H1 (cell line): ENCODE measurements around the gene PRDM4.
"Not testable (repeated sequence)": the region's sequence is repeated elsewhere in the genome, so short reads cannot be mapped to it uniquely, and the experiment has no call there.

Experiments
- ATF3 ChIP-seq: IDR thresholded peaks from 2 replicates; pipeline ENCODE4 v1.6.1; 2011; ENCODE audit warnings: low read depth, mild to moderate bottlenecking, low read length; ENCODE audit not compliant: insufficient read depth
- CHD2 ChIP-seq: IDR thresholded peaks from 2 replicates; pipeline ENCODE4 v1.6.1; 2012; ENCODE audit warnings: low read length, improper control_type of control experiment
- EP300 ChIP-seq, 2 experiments: IDR thresholded peaks; 1 replicate in 1 of 2; 2 replicates in 1 of 2; pipeline ENCODE4 v1.6.1; 2011 to 2012; ENCODE audit warnings: low read depth in 2 of 2, low read length in 2 of 2, mild to moderate bottlenecking in 2 of 2, borderline replicate concordance in 1 of 2, inconsistent platforms in 1 of 2, moderate library complexity in 1 of 2
- NRF1 ChIP-seq: IDR thresholded peaks from 2 replicates; pipeline ENCODE4 v1.6.1; 2011; ENCODE audit warnings: mild to moderate bottlenecking, low read depth, low read length, improper control_type of control experiment
- POLR2A ChIP-seq, 2 experiments: IDR thresholded peaks; 1 replicate in 1 of 2; 2 replicates in 1 of 2; pipeline ENCODE4 v1.6.1; 2011; ENCODE audit warnings: low read depth in 2 of 2, low read length in 2 of 2, mild to moderate bottlenecking in 2 of 2; ENCODE audit errors: control extremely low read depth in 1 of 2
- TF ChIP-seq, protein P1 (sequence below), 3 experiments: IDR thresholded peaks; 1 replicate in 2 of 3; 2 replicates in 1 of 3; pipeline versions ENCODE4 v1.5.1 to v1.6.1; 2011; ENCODE audit warnings: low read length in 3 of 3, mild to moderate bottlenecking in 3 of 3, inconsistent platforms in 2 of 3, low read depth in 1 of 3, moderate library complexity in 1 of 3; ENCODE audit not compliant: insufficient read depth in 1 of 3; ENCODE audit errors: control extremely low read depth in 1 of 3

DNA sequence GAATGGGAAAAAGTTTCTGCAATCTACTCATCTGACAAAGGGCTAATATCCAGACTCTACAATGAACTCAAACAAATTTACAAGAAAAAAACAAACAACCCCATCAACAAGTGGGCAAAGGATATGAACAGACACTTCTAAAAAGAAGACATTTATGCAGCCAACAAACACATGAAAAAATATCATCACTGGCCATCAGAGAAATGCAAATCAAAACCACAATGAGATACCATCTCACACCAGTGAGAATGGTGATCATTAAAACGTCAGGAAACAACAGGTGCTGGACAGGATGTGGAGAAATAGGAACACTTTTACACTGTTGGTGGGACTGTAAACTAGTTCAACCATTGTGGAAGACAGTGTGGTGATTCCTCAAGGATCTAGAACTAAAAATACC lies 33.6 kb downstream of the PRDM4 start:
- not testable (repeated sequence) for TF ChIP-seq ATF3; EP300 (IDR thresholded peaks at IDR 0.05; ENCODE audit: borderline replicate concordance in 1 of 2, low read depth in 2 of 2, low read length in 2 of 2); NRF1; POLR2A (IDR thresholded peaks at IDR 0.05; ENCODE audit: control extremely low read depth in 1 of 2, low read depth in 2 of 2, low read length in 2 of 2); CHD2
- TF ChIP-seq, protein P1, sequence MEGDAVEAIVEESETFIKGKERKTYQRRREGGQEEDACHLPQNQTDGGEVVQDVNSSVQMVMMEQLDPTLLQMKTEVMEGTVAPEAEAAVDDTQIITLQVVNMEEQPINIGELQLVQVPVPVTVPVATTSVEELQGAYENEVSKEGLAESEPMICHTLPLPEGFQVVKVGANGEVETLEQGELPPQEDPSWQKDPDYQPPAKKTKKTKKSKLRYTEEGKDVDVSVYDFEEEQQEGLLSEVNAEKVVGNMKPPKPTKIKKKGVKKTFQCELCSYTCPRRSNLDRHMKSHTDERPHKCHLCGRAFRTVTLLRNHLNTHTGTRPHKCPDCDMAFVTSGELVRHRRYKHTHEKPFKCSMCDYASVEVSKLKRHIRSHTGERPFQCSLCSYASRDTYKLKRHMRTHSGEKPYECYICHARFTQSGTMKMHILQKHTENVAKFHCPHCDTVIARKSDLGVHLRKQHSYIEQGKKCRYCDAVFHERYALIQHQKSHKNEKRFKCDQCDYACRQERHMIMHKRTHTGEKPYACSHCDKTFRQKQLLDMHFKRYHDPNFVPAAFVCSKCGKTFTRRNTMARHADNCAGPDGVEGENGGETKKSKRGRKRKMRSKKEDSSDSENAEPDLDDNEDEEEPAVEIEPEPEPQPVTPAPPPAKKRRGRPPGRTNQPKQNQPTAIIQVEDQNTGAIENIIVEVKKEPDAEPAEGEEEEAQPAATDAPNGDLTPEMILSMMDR (IDR thresholded peaks at IDR 0.05; ENCODE audit: control extremely low read depth in 1 of 3, insufficient read depth in 1 of 3, low read depth in 1 of 3, low read length in 3 of 3): not testable (repeated sequence)
